EH (cell line): ENCODE measurements around the gene ELMO1.

Experiments used
- DNase-seq: peaks from one replicate; pipeline ENCODE4 v3.0.0-alpha.2; 2015; ENCODE audit warnings: low read depth

Gene ELMO1

DNA sequence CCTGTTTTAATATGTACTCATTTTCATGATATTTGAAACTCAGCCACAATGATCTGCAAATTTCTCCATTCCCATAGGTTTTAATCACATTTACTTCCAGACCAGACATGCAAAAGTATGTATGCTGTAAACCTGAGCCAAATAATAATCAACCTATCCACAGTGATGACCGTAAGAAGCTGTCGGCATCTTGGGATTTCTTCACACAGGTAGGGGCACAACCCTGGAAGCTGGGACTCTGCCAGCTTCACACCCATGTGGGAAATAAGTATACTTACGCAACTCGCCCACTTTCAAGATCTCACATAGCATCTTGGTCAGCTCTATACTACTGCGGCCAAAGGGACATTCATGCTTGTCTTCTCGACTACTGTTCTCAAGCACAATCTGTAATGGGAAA is 352.3 kb downstream of the ELMO1 start:
- no peak for DNase-seq

- DNase-seq, result no peak
Observed at GRCh38 chr7:37095122-37095521, 353.5 kb downstream of the ELMO1 start.

DNA sequence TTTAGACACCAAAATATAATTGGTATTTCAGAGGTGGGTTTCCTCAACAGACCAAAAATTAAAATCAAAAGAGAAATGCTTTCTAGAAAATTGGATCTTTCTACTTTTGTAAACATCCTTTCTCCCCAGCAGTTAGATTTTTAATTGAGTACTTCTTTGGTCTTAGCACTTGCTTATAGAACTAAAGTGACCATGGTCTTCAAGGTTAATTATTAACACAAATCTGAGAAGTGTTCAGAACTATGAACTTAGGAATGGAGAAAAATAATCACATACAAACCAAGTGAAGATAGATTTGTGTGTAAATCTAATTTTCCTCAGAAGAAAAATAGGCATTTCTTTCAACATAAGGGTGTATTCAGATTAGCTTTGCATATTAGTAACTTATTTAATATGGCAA is 355.4 kb downstream of the ELMO1 start:
- no peak for DNase-seq

- no peak for DNase-seq
Observed at GRCh38 chr7:37092548-37092947, 356.1 kb downstream of the ELMO1 start.

DNA sequence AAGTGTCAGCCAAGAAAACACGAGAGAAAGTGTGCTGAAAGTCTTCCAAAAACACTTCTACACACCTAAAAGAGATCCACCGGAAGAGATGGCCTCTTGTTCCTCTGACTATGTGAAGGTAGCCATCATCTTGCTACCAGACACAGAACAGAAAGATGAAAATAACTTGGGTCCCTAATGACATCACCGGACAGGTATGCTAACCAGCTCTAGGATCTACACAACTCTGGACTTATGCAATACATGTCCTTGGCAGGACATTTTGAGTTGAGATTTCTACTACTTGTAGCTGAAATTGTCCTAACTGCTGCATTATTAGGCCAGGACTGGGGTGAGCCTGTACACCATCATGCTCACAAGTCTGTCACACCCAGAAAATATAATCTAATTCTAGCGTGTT is 358.7 kb downstream of the ELMO1 start:
- DNase-seq, result peak; percentile 15

GRCh38 chr7:37085600-37085999 is 363.1 kb downstream of the ELMO1 start:
- no peak for DNase-seq

GRCh38 chr7:37084303-37084702 is 364.4 kb downstream of the ELMO1 start:
- DNase-seq, result no peak

GRCh38 chr7:37083311-37084096 is 365.2 kb downstream of the ELMO1 start:
- DNase-seq, result peak; percentile 75

GRCh38 chr7:37081436-37081835 is 367.2 kb downstream of the ELMO1 start:
- no peak for DNase-seq

- DNase-seq, result no peak
Observed at GRCh38 chr7:37079420-37079819, 369.2 kb downstream of the ELMO1 start.

DNA sequence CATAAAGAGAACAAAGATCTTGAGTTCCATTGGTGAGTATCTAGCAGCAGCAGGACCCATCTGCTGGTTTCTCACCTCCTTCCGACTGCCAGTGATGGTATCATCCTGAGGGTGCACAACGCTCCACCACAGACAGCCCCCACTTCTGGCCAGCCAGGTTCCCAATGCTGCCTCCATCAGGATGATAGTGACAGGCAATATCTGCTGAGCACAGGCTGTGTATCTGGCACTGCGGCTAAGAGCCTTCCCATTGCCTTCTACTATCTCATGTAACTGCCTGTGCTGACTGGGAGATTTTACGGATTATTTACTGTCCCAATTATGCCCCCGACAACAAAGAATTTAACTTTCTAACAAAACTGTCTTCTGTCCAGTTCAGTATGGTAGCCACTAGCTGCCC is 372.0 kb downstream of the ELMO1 start:
- DNase-seq, result no peak

DNA sequence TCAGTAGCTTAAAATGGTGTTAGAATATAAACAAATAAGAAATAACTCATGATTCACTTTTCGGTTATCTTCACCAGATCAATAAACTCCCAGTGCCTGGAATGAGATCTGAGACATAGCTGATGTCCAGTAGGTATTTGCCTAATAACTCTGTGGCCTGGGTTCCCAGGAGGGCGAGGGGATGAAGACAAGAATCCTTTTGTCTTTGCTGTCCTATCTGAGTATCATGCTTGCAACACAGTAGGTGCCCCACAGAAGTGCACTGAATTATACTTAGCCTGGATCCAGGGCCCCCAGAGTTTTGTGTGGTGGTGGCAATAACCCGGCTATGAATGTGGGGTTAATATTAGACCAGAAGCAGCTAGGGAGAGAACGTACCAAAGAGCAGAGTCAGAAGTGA is 374.3 kb downstream of the ELMO1 start:
- no peak for DNase-seq

- no peak for DNase-seq
Observed at GRCh38 chr7:37071124-37071523, 377.5 kb downstream of the ELMO1 start.

- no peak for DNase-seq
Observed at GRCh38 chr7:37070471-37070870, 378.2 kb downstream of the ELMO1 start.

DNA sequence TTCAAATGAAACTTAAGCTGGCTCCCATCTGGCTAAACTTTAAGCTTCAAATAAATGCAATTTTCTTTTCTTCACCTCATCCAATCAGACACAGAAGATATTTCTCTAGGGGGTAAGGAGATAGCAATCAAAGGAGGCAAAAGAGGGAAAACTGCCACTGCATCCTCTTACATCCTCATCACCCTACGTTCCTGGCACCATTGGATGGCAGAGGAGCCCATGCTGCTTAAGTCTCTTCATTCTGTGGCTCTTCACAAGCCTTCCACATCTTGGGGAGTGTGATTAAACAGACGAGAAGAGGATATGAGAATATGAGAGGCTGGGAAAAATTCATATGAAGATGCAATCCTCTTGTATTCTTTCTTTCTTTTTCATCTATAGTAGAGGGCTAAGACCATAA is 378.6 kb downstream of the ELMO1 start:
- DNase-seq, result no peak

- DNase-seq, result no peak
Observed at GRCh38 chr7:37069336-37069735, 379.3 kb downstream of the ELMO1 start.

DNA sequence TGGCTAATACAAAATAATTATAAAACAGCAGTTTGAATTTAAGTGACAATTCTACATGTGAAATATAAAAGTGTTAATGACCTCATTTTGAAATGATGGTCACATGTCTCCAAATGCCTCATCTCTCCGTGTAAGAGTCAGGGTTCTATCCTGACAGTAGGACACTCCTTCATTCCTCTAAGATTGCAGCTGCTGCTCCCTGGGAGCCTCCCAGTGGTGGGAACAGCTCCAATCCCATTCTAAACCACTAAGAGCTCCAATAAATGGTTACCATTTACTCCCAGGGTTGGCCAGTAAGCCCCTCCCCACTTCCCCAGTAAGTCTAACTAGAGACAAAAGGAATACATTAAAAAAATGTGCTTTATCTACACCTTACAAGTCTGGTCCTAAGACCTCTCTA is 379.8 kb downstream of the ELMO1 start:
- no peak for DNase-seq

DNA sequence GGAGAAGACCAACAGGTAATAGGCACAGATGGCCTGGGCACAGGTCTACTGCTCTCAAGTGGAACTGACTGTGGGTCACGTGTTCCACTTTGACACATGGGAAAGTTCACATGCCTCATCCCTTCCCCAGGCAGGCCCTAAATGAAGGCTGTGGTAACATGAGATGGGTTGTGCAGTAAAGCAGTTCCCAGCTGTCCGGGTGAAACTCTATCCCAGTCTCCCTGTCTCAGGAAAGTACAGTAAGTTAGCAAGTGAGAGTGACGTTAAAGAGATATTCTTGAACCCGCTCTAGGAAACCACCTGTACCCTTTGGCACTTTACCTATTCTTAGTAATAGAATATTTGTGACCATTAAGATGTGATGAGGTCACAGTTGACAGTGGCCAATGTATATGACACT is 380.6 kb downstream of the ELMO1 start:
- DNase-seq, result no peak

DNA sequence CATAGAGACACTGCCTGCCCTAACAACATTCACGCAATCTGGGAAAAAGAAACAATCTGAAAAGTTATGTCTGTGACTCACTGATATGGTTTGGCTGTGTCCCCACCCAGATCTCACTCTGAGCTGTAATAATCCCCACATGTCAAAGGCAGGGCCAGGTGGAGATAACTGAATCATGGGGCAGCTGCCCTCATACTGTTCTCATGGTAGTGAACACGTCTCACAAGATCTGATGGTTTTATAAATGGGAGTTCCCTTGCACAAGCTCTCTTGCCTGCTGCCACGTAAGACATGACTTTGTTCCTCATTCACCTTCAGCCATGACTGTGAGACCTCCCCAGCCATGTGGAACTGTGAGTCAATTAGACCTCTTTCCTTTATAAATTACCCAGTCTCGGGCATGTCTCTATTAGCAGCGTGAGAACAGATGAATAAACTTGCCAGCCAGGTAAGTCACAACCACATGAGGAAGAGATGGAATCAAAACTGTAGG is 382.8 kb downstream of the ELMO1 start:
- peak; percentile 11 for DNase-seq

GRCh38 chr7:37062560-37062859 is 386.2 kb downstream of the ELMO1 start:
- DNase-seq, result no peak

- no peak for DNase-seq
Observed at GRCh38 chr7:37061849-37062559, 386.7 kb downstream of the ELMO1 start.

- no peak for DNase-seq
Observed at GRCh38 chr7:37056234-37056912, 392.3 kb downstream of the ELMO1 start.

- peak; percentile 41 for DNase-seq
Observed at GRCh38 chr7:37054624-37055241, 393.9 kb downstream of the ELMO1 start.
